Right renal cortex interstitium (tissue), 3 donors: ENCODE data around the gene ITGBL1. TPM values are rescaled to one million over a fixed set of nuclear protein-coding genes. Genes with fewer than 3 reads are reported as not detected.
A peak's percentile ranks its signal among the peaks of the same experiment; 100 is the strongest.

ENCODE experiments used
- DNase-seq, 3 donors: peaks; one replicate each; pipeline ENCODE4 v3.0.0-alpha.2; 2013; ENCODE audit warnings: low read depth in 3 of 3, low spot score in 2 of 3
- polyA plus RNA-seq, 3 donors: library from polyadenylated mRNA; unstranded; fragments of 120-200 nt; gene quantifications; one replicate each; pipeline ENCODE4 v1.2.1, GENCODE V29; 2013; ENCODE audit not compliant: insufficient read length in 3 of 3

ITGBL1 gene
- polyA plus RNA-seq, 3 donors = 0.55 to 0.93 (median 0.69) TPM

- no peak for DNase-seq
Observed at GRCh38 chr13:101730420-101731000, 278.0 kb downstream of the ITGBL1 start.

GRCh38 chr13:101736566-101736965 lies 284.1 kb downstream of the ITGBL1 start:
- DNase-seq = no peak

- no peak for DNase-seq
Observed at GRCh38 chr13:101738336-101738735, 285.9 kb downstream of the ITGBL1 start.

GRCh38 chr13:101739382-101740178 lies 287.1 kb downstream of the ITGBL1 start:
- DNase-seq = no peak

GRCh38 chr13:101746513-101746912 lies 294.0 kb downstream of the ITGBL1 start:
- no peak for DNase-seq

GRCh38 chr13:101747039-101747438 lies 294.6 kb downstream of the ITGBL1 start:
- DNase-seq = no peak

GRCh38 chr13:101749584-101749983 lies 297.1 kb downstream of the ITGBL1 start:
- DNase-seq = no peak

- DNase-seq = peak; percentile 34 to 54 (median 46)
Observed at GRCh38 chr13:101751488-101751887, 299.0 kb downstream of the ITGBL1 start.

- no peak for DNase-seq
Observed at GRCh38 chr13:101752432-101752831, 300.0 kb downstream of the ITGBL1 start.

GRCh38 chr13:101755228-101755887 lies 302.9 kb downstream of the ITGBL1 start:
- DNase-seq = no peak

GRCh38 chr13:101757446-101758039 lies 305.1 kb downstream of the ITGBL1 start:
- peak in 1 of 3 donors; percentile 7 for DNase-seq

GRCh38 chr13:101763191-101763590 lies 310.7 kb downstream of the ITGBL1 start:
- no peak for DNase-seq

Other genes with a start within 250 kb of the ITGBL1 start
- 1 to 10 TPM in 1 of 3 donors, under 1 TPM in 2; 0.75 to 1.1 (median 0.95) TPM for gene NALCN, start 36.2 kb upstream of the ITGBL1 start, polyA plus RNA-seq